ENCODE results near the gene ANXA6. TPM values are rescaled to one million over a fixed set of nuclear protein-coding genes. Genes with fewer than 3 reads are reported as not detected.

The ANXA6 gene
- total and polyA plus RNA-seq, 9 of the 15 experiments (the other 6 are each of a cell fraction or from before 2014, with no cell fraction given) = 0.70 to 13.2 (median 8.3) TPM

- intact Hi-C loops (cut with micrococcal nuclease) = loop anchor here (10.0 kb wide), 1 partner anchor 603 kb away; no protein-coding TSS in a partner anchor
- Histone ChIP-seq H3K9me3 (replicated peaks; ENCODE audit: control insufficient read depth, insufficient read depth, low read depth, low read length) (no peaks in the 10 kb centered on the region), H3K27ac (ENCODE audit: extremely low read depth, low read depth, low read length) (no peak overlapping the region), H3K79me2 (ENCODE audit: control insufficient read depth, insufficient read depth, low read length) (0 out of 3 replicates have a peak, but pooled peaks cover 2% of the 10 kb centered on the region), H3K9ac (ENCODE audit: insufficient read depth in 1 of 2, low read depth in 2 of 2, low read length in 2 of 2) (peak overlapping the region in 1 of 2 experiments; percentile 48; a peak in 1 of 4 replicates), H3K4me1 (replicated peaks in 1 of 2; ENCODE audit: control insufficient read depth in 2 of 2, insufficient read depth in 2 of 2, low read length in 2 of 2) (peaks cover 6% of the 10 kb centered on the region in 2 experiments; a peak in 4 of 5 replicates), H4K20me1 (replicated peaks; ENCODE audit: control insufficient read depth, insufficient read depth, low read length) (no peaks in the 10 kb centered on the region), H3K27me3 (ENCODE audit: control insufficient read depth in 2 of 2, insufficient read depth in 2 of 2, low read length in 2 of 2) (no peaks in the 10 kb centered on the region; a peak in 1 of 5 replicates), H3K4me2 (ENCODE audit: insufficient read depth, low read length) (no peak overlapping the region), H3K36me3 (ENCODE audit: control insufficient read depth, insufficient read depth, low read length) (no peaks in the 10 kb centered on the region), H2AFZ (ENCODE audit: low read depth, low read length) (no peak overlapping the region), H3K9me1 (ENCODE audit: control insufficient read depth, insufficient read depth, low read length) (no peaks in the 10 kb centered on the region), H3K4me3 (no peak overlapping the region)
- WGBS (ENCODE audit: insufficient coverage, low coverage, missing lambda C conversion rate) = 69% methylated on average over 6 of the region's 7 CpGs
- TF ChIP-seq DIDO1 (tag; IDR thresholded peaks at IDR 0.05; ENCODE audit: low read depth) (no peak), ZNF589 (CRISPR knock-in tag; IDR thresholded peaks at IDR 0.05; ENCODE audit: low read depth) (no peak), PHF20 (IDR thresholded peaks at IDR 0.05; ENCODE audit: partially characterized antibody) (no peak)
- no peak for ATAC-seq
- ChIA-PET POLR2A (interaction anchor here (1.5 kb wide), 1 partner anchor 9 kb away, joined by 6 read pairs; no protein-coding TSS in a partner anchor), CTCF (ENCODE audit: low intra/inter-chr PET ratio) (no interaction called here)
- in situ Hi-C loops (cut with MboI) = no loop called here
- FAIRE-seq = no peak
- no TSS peak for BruUV-seq (replicated peaks)
- DNase-seq (ENCODE audit: extremely low read depth in 1 of 4, low spot score in 3 of 4) = no peak
Observed at GRCh38 chr5:151087486-151087885, 70.1 kb downstream of the ANXA6 start.

GRCh38 chr5:151086905-151087360 lies 70.6 kb downstream of the ANXA6 start:
- in situ Hi-C loops (cut with MboI) (no loop called here), intact Hi-C loops (cut with micrococcal nuclease) (loop anchor here (10.0 kb wide), 1 partner anchor 602 kb away; no protein-coding TSS in a partner anchor)
- CTCF ChIA-PET (ENCODE audit: low intra/inter-chr PET ratio) = no interaction called here
- H3K9me1 ChIP-seq (ENCODE audit: control insufficient read depth, insufficient read depth, low read length) = no peaks in the 10 kb centered on the region
- no peaks in the 10 kb centered on the region for H3K9me3 ChIP-seq (replicated peaks; ENCODE audit: control insufficient read depth, insufficient read depth, low read depth, low read length)
- no peak for DNase-seq (ENCODE audit: extremely low read depth in 1 of 4, low spot score in 3 of 4)
- H3K27me3 ChIP-seq (ENCODE audit: control insufficient read depth in 2 of 2, insufficient read depth in 2 of 2, low read length in 2 of 2) = no peaks in the 10 kb centered on the region; a peak in 1 of 5 replicates
- no peak overlapping the region for H3K4me2 ChIP-seq (ENCODE audit: insufficient read depth, low read length)
- no peak for FAIRE-seq
- H2AFZ ChIP-seq (ENCODE audit: low read depth, low read length) = peak overlapping the region; percentile 57; the same call in 1 of the 2 replicates
- WGBS (ENCODE audit: insufficient coverage, low coverage, missing lambda C conversion rate) = 68% methylated on average over 5 of the region's 10 CpGs
- peaks cover 4% of the 10 kb centered on the region for H3K79me2 ChIP-seq (ENCODE audit: control insufficient read depth, insufficient read depth, low read length)
- no peaks in the 10 kb centered on the region for H3K36me3 ChIP-seq (ENCODE audit: control insufficient read depth, insufficient read depth, low read length)
- no peaks in the 10 kb centered on the region for H4K20me1 ChIP-seq (replicated peaks; ENCODE audit: control insufficient read depth, insufficient read depth, low read length)
- BruUV-seq (replicated peaks) = no TSS peak
- POLR2A ChIA-PET = interaction anchor here (0.6 to 1.5 kb wide), 2 partner anchors 9 to 97 kb away, joined by 3 to 6 read pairs; no protein-coding TSS in a partner anchor
- H3K27ac ChIP-seq (ENCODE audit: extremely low read depth, low read depth, low read length) = no peak overlapping the region
- peak overlapping the region in 1 of 2 experiments; percentile 48; a peak in 1 of 4 replicates for H3K9ac ChIP-seq (ENCODE audit: insufficient read depth in 1 of 2, low read depth in 2 of 2, low read length in 2 of 2)
- H3K4me3 ChIP-seq = no peak overlapping the region
- H3K4me1 ChIP-seq (replicated peaks in 1 of 2; ENCODE audit: control insufficient read depth in 2 of 2, insufficient read depth in 2 of 2, low read length in 2 of 2) = peaks cover 9 to 11% of the 10 kb centered on the region in 2 experiments; a peak in 4 of 5 replicates
- no peak for ATAC-seq
- TF ChIP-seq CXXC5 (CRISPR knock-in tag; IDR thresholded peaks at IDR 0.05) (no peak), HDAC6 (IDR thresholded peaks at IDR 0.05; ENCODE audit: low read depth, low read length) (no peak), NFATC3 (IDR thresholded peaks at IDR 0.05) (no peak), ARID4B (CRISPR knock-in tag; IDR thresholded peaks at IDR 0.05) (no peak), MECOM (CRISPR knock-in tag; IDR thresholded peaks at IDR 0.05) (no peak), EHMT2 (IDR thresholded peaks at IDR 0.05) (no peak), ZNF184 (CRISPR knock-in tag; IDR thresholded peaks at IDR 0.05) (no peak), MYBL2 (IDR thresholded peaks at IDR 0.05; ENCODE audit: low read depth) (no peak), MYBL2 (CRISPR knock-in tag; IDR thresholded peaks at IDR 0.05; ENCODE audit: borderline replicate concordance) (no peak), EWSR1 (IDR thresholded peaks at IDR 0.05; ENCODE audit: borderline replicate concordance, low read depth, partially characterized antibody) (no peak)
